ENCODE measurements around the gene PCNX1. TPM values are rescaled to one million over a fixed set of nuclear protein-coding genes. Genes with fewer than 3 reads are reported as not detected.

PCNX1 gene
- total and polyA plus RNA-seq, 2 of the 4 experiments (the other 2 are of a cell fraction) = 15.0 to 43.7 TPM

GRCh38 chr14:70916300-70916699 lies 9.0 kb downstream of the PCNX1 start:
- DNase-seq (no peak), ATAC-seq (ENCODE audit: low read depth) (no peak)
- H2BK15ac ChIP-seq (ENCODE audit: low read depth, low read length) = no peak overlapping the region
- H3K9me3 ChIP-seq (ENCODE audit: control insufficient read depth, insufficient read depth, low read length) = no peaks in the 10 kb centered on the region
- H3K18ac ChIP-seq (ENCODE audit: low read depth, low read length) = no peak overlapping the region
- H3K56ac ChIP-seq (ENCODE audit: extremely low read depth, insufficient read depth, low read length) = no peak overlapping the region
- H3K23ac ChIP-seq (ENCODE audit: low read depth, low read length) = no peak overlapping the region
- H3K4me1 ChIP-seq (ENCODE audit: control insufficient read depth, insufficient read depth, low read length) = peaks cover 10% of the 10 kb centered on the region
- no peak overlapping the region for H4K5ac ChIP-seq (ENCODE audit: low read depth, low read length)
- H2BK5ac ChIP-seq (ENCODE audit: low read depth, low read length, poor library complexity, severe bottlenecking) = no peak overlapping the region
- peaks cover 85% of the 10 kb centered on the region for H4K20me1 ChIP-seq (ENCODE audit: insufficient read depth, low read length)
- H2BK120ac ChIP-seq (ENCODE audit: low read depth, low read length) = no peak overlapping the region
- H3K27me3 ChIP-seq (ENCODE audit: control insufficient read depth, insufficient read depth, low read length) = no peaks in the 10 kb centered on the region
- no peak overlapping the region for H3K4me3 ChIP-seq (ENCODE audit: insufficient read depth, low read depth, low read length)
- no peak overlapping the region for H3K9ac ChIP-seq (ENCODE audit: low read depth, low read length)
- in situ Hi-C loops (cut with MboI; ENCODE audit: low sequenced_read_pairs) = no loop called here
- dilution Hi-C loops (cut with HindIII; ENCODE audit: low sequenced_read_pairs, unreplicated experiment) = no loop called here
- WGBS, 2 experiments (ENCODE audit: extremely low coverage in 2 of 2, insufficient read length in 1 of 2) = 100% methylated on average over 1 of the region's 7 CpGs; no CpG with 5 or more reads in 1 of the 2 experiments
- no peak overlapping the region for H3K4ac ChIP-seq (ENCODE audit: low read depth, low read length)
- H4K91ac ChIP-seq (ENCODE audit: insufficient read depth, low read depth, low read length) = no peak overlapping the region
- H3K4me2 ChIP-seq (ENCODE audit: low read depth, low read length) = no peak overlapping the region
- no TSS peak for BruUV-seq (replicated peaks)
- no peaks in the 10 kb centered on the region; the same call in 1 of the 2 replicates for H3K36me3 ChIP-seq (ENCODE audit: control insufficient read depth, insufficient read depth, low read length)
- H2BK20ac ChIP-seq (ENCODE audit: low read depth, low read length) = no peak overlapping the region
- peaks cover 5% of the 10 kb centered on the region for H3K9me1 ChIP-seq (ENCODE audit: insufficient read depth, low read length)
- ChIA-PET CTCF (no interaction called here), POLR2A (ENCODE audit: unreplicated experiment) (no interaction called here)
- intact Hi-C loops (cut with micrococcal nuclease) = loop anchor here (10.0 kb wide), 1 partner anchor 199 kb away; no protein-coding TSS in a partner anchor
- no peak overlapping the region for H3K14ac ChIP-seq (replicated peaks; ENCODE audit: low read depth, low read length)
- H4K8ac ChIP-seq (ENCODE audit: low read depth in 2 of 2, low read length in 2 of 2) = no peak overlapping the region
- peaks cover 13 to 73% of the 10 kb centered on the region in 2 experiments; a peak in 3 of 4 replicates for H3K79me1 ChIP-seq (ENCODE audit: low read depth in 1 of 2, low read length in 2 of 2)
- no peak overlapping the region for H2AK9ac ChIP-seq (replicated peaks; ENCODE audit: low read depth, low read length, poor library complexity)
- H2AK5ac ChIP-seq (ENCODE audit: low read depth, low read length) = no peak overlapping the region
- no peak overlapping the region for H2AFZ ChIP-seq (replicated peaks; ENCODE audit: low read length, poor library complexity)
- TF ChIP-seq RCOR1 (IDR thresholded peaks at IDR 0.05; ENCODE audit: insufficient replicate concordance, low read length) = no peak
- TF ChIP-seq ELK1 (IDR thresholded peaks at IDR 0.05; ENCODE audit: borderline replicate concordance, low read depth, low read length) = no peak
- TF ChIP-seq BHLHE40 (IDR thresholded peaks at IDR 0.05; ENCODE audit: low read depth, low read length) = no peak
- no peak for TF ChIP-seq MAFK (IDR thresholded peaks at IDR 0.05; ENCODE audit: low read depth, low read length)
- TF ChIP-seq POLR2A (IDR thresholded peaks at IDR 0.05; ENCODE audit: low read depth, low read length) = no peak
- no peak for TF ChIP-seq CTCF (conservative IDR thresholded peaks at IDR 0.05; ENCODE audit: low read depth, low read length)
- no peak for TF ChIP-seq USF2 (IDR thresholded peaks at IDR 0.05; ENCODE audit: low read depth, low read length)
- no peak for TF ChIP-seq MAZ (IDR thresholded peaks at IDR 0.05; ENCODE audit: borderline replicate concordance, low read depth, low read length)
- TF ChIP-seq SMC3 (IDR thresholded peaks at IDR 0.05; ENCODE audit: low read depth, low read length) = no peak
- no peak for TF ChIP-seq FOS (IDR thresholded peaks at IDR 0.05; ENCODE audit: low read depth, low read length)
- TF ChIP-seq NFE2L2 (IDR thresholded peaks at IDR 0.05; ENCODE audit: low read depth, low read length) = no peak
- TF ChIP-seq CHD1 (IDR thresholded peaks at IDR 0.05; ENCODE audit: low read depth, low read length) = no peak
- TF ChIP-seq RAD21 (IDR thresholded peaks at IDR 0.05; ENCODE audit: low read length) = no peak
- no peak for TF ChIP-seq RFX5 (IDR thresholded peaks at IDR 0.05; ENCODE audit: low read depth, low read length)
- H3K27ac ChIP-seq (ENCODE audit: insufficient read depth, low read length) = no peak overlapping the region
